ENCODE results near the gene NR6A1.

The NR6A1 gene

DNA sequence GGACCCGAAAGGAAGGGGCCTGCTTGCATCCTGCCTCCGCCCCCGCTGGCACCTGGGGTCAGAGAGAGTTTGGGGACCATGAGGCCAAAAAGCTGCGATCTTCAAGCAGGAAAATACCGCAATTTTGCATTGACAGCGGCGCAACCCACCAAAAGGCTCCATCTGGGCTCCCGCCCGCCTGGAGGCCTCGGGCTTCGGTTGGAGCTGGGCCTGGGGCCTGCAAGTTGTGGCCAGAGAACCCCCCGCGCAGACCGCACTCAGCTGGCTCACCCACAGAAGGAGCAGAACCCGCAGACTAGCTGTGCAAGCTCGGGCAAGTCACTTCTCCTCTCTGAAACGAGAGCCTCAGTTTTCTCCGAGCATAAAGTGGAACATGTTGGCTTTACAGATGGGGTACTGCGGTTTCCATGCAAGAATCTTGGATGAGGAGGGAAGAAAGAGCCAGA lies 265.2 kb downstream of the NR6A1 start:
- Mint-ChIP-seq H3K27me3 (ENCODE audit: low read depth) (peaks cover 66% of the 10 kb centered on the region), H3K36me3 (ENCODE audit: low read depth) (no peaks in the 10 kb centered on the region), H3K4me1 (peaks cover 6% of the 10 kb centered on the region), H3K4me3 (peak overlapping the region in 1 of 3 experiments; percentile 36), H3K27ac (no peak overlapping the region), H3K9me3 (peaks cover 3% of the 10 kb centered on the region)
- TF ChIP-seq, protein P1, sequence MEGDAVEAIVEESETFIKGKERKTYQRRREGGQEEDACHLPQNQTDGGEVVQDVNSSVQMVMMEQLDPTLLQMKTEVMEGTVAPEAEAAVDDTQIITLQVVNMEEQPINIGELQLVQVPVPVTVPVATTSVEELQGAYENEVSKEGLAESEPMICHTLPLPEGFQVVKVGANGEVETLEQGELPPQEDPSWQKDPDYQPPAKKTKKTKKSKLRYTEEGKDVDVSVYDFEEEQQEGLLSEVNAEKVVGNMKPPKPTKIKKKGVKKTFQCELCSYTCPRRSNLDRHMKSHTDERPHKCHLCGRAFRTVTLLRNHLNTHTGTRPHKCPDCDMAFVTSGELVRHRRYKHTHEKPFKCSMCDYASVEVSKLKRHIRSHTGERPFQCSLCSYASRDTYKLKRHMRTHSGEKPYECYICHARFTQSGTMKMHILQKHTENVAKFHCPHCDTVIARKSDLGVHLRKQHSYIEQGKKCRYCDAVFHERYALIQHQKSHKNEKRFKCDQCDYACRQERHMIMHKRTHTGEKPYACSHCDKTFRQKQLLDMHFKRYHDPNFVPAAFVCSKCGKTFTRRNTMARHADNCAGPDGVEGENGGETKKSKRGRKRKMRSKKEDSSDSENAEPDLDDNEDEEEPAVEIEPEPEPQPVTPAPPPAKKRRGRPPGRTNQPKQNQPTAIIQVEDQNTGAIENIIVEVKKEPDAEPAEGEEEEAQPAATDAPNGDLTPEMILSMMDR (IDR thresholded peaks at IDR 0.05; ENCODE audit: unreplicated experiment in 3 of 3), result no peak

DNA sequence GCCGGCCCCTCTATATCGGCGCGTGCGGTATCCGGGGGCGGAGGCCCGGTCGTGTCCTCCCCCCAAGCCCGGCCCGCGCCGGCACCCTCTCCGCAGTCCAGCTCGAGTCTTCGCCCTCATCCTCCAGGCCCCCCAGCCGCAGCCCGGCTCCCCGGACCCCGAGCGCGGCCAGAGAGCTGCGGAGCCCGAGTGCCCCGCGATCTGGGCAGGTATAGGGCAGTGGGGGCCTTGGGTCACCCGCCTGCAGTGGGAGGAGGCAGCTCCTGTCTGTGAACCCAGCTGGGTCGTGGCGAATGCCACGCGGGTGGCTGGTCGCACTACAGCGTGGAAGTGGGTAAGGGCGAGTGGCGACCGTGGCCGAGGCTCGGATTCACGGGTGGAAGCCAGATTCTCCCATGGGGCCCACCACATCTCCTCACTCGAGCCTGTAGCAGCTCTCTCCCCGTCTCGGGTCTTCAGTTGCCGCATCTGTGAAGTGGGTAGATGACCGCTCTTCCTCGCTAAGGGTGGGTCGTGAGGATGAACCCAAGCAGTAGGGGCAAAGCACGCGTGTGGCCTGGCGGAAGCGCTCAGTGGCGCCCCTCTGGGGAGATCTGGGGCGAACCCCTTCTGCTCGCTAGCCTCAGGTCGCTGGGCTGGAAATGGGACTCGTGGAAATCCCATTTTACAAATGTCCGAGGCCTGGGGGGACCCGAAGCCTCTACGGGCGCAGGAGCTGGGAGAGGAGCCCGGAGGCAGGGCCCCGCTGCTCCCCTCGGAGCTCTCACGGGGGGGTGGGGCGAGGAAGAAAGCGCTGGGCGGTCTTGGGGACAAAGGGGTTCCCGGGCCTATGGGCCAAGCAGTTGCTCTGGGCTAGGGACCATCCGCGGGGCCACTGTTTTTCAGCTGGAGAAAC lies 265.9 kb downstream of the NR6A1 start:
- Mint-ChIP-seq H3K27ac (no peak overlapping the region), H3K4me3 (peak overlapping the region in 2 of 3 experiments; percentile 57 to 68), H3K36me3 (ENCODE audit: low read depth) (no peaks in the 10 kb centered on the region), H3K9me3 (peaks cover 3% of the 10 kb centered on the region), H3K4me1 (peaks cover 6% of the 10 kb centered on the region), H3K27me3 (ENCODE audit: low read depth) (peaks cover 72% of the 10 kb centered on the region)
- TF ChIP-seq, protein P1 (IDR thresholded peaks at IDR 0.05; ENCODE audit: unreplicated experiment in 3 of 3), result no peak

DNA sequence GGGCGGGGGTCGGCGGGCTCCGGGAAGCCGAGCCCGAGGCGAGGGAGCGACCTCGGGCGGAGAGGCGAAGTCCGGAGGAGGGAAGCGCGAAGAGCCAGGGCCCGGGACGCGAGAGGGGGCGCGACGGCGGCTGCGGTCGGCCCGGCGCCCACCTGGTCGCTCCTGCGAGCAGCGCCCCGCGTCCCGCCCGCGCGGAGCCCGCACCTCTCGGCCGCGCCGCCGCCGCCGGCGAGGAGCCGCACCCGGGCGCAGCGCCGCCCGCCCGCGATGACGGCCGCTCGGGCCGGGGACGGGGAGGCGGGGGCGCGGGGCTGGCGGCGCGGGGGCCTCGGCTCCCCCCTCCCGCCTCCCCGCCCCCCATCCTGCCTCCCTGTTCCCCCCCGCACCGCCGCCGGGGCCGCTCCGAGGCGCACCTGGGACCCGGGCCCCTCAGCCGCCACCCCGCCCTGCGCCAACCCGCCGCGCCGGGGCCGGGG lies 266.5 kb downstream of the NR6A1 start:
- Mint-ChIP-seq H3K4me3 (no peak overlapping the region), H3K36me3 (ENCODE audit: low read depth) (no peaks in the 10 kb centered on the region), H3K27me3 (ENCODE audit: low read depth) (peaks cover 78% of the 10 kb centered on the region), H3K4me1 (peaks cover 6% of the 10 kb centered on the region), H3K27ac (no peak overlapping the region), H3K9me3 (peaks cover 3% of the 10 kb centered on the region)
- TF ChIP-seq, protein P1 (IDR thresholded peaks at IDR 0.05; ENCODE audit: unreplicated experiment in 3 of 3), result no peak

DNA sequence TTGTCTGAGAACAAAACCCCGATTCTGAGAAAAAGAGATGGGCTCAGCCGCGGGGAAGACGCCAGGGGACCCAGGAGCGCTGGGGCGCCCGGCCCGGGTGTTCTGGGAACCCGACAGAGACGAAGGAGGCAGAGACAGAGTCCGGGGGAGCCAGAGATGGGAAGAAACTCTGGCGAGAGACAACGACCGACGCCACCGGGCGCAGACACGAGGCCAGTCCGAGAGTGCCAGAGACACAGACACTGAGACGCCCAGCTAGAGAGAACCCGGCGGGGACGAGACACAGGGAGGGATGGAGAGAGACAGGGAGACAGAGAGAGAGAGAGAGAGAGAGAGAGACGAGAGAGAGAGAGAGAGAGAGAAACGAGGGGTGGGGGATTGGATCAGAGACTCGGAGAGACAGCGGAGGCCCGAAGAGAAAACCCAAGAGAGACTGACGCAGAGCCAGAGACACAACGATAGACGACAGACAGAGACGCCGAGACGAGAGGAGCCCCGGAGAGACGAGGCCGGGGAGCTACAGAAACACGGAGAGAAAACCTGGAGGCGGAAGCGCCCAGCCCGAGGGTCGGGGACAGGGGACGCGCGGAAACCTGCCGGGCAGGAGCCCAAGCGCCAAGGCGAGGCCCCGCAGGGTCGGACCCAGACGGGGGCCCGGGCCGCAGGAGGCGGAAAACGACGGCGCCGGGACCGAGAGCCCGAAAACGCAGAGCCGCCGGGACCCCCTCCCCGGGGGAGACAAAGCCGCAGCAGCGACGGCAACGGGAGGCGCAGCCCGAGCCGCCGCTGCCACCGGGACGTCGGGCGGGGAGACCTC lies 267.2 kb downstream of the NR6A1 start:
- Mint-ChIP-seq H3K4me3 (peak overlapping the region; percentile 81 to 85 (median 83)), H3K4me1 (peaks cover 6% of the 10 kb centered on the region), H3K27me3 (ENCODE audit: low read depth) (peaks cover 84% of the 10 kb centered on the region), H3K9me3 (peaks cover 3% of the 10 kb centered on the region), H3K27ac (peak overlapping the region in 1 of 3 experiments; percentile 34), H3K36me3 (ENCODE audit: low read depth) (no peaks in the 10 kb centered on the region)
- TF ChIP-seq, protein P1 (IDR thresholded peaks at IDR 0.05; ENCODE audit: unreplicated experiment in 3 of 3), result no peak

DNA sequence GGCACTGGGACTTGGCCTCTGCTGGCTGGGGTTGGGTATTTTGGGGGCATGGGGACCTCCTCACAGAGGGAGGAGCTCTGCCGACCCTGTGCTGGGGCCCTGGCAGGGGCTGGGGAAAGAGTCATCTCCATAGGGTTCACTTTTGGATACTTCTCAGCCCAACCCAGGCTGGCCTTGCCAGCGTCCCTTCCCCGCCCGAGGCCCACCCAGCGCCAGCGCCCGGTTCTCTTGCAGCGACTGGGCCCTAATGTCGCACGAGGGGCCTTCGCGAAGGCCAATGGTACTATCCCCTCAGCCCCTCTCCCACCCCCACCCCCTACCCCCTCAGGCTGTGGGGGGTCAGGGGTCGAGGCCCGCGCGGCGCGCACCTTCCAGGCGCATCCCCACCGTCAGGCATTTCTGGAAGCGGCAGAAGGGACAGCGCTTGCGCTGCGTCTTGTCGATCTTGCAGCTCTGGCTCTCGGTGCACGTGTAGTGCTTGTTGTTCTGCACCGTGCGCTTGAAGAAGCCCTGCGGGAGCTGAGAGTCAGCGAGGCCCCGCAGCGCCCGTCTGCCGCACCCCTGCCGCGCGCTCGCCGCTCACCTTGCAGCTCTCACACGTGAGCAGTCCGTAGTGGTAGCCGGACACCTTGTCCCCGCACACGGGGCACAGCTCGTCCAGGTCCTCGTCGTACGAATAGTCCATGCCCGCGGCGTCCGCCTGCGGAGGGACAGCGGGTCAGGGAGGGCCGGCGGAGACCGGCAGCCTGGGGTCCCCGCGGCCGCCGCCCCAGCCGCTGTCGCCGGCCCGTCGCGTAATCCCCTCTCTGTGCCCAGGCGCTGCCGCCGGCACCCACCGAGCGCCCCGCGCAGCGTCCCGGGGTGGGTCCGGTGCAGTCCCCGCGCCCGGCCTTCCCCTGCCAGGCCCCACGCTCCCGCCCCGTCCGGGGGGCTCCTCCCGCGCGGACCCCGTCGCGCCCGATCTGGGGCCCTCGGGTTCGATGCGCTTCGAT lies 268.1 kb downstream of the NR6A1 start:
- TF ChIP-seq, protein P1 (IDR thresholded peaks at IDR 0.05; ENCODE audit: unreplicated experiment in 3 of 3), result no peak
- H3K4me3 Mint-ChIP-seq, result peak overlapping the region in 2 of 3 experiments; percentile 59 to 64
- H3K9me3 Mint-ChIP-seq, result peaks cover 3% of the 10 kb centered on the region
- H3K27me3 Mint-ChIP-seq (ENCODE audit: low read depth), result peaks cover 85% of the 10 kb centered on the region
- peaks cover 6% of the 10 kb centered on the region for H3K4me1 Mint-ChIP-seq
- no peaks in the 10 kb centered on the region for H3K36me3 Mint-ChIP-seq (ENCODE audit: low read depth)
- H3K27ac Mint-ChIP-seq, result no peak overlapping the region

All from nephron (organoid).